HG03159 (cell line): ENCODE data around the gene LHX8.

Experiments used
- ATAC-seq: cut with Tn5 transposase; IDR thresholded peaks from one replicate; pipeline ENCODE4 v1.9.1; 2021; ENCODE audit warnings: mild to moderate bottlenecking, moderate library complexity; ENCODE audit not compliant: unreplicated experiment

Gene LHX8

GRCh38 chr1:75202751-75203150 is 68.6 kb downstream of the LHX8 start:
- ATAC-seq: no peak

GRCh38 chr1:75203415-75204277 is 69.5 kb downstream of the LHX8 start:
- ATAC-seq: peak; percentile 93

- no peak for ATAC-seq
Measured at GRCh38 chr1:75208862-75209261, 74.7 kb downstream of the LHX8 start.
